Measurements from ENCODE around the gene IMP4. TPM values are rescaled to one million over a fixed set of nuclear protein-coding genes. Genes with fewer than 3 reads are reported as not detected.

IMP4 gene
- total and polyA plus RNA-seq, 2 of the 13 experiments (the other 11 are each of a cell fraction or from before 2014, with no cell fraction given), result 142 to 158 TPM

- TF ChIP-seq TFDP2 (CRISPR knock-in tag; IDR thresholded peaks at IDR 0.05) (0 out of 2 replicates have a peak, but pooled peaks have one; percentile 2), MXI1 (IDR thresholded peaks at IDR 0.05; ENCODE audit: borderline replicate concordance, low read depth, low read length) (peak; percentile 73; the same call in 1 of the 3 replicates), TEAD3 (CRISPR knock-in tag; optimal IDR thresholded peaks at IDR 0.05; ENCODE audit: borderline replicate concordance) (peak; percentile 56), ZBTB2 (CRISPR knock-in tag; IDR thresholded peaks at IDR 0.05; ENCODE audit: low read depth) (peak; percentile 6; the same call in 1 of the 2 replicates), ZSCAN20 (CRISPR knock-in tag; IDR thresholded peaks at IDR 0.05; ENCODE audit: borderline replicate concordance) (0 out of 2 replicates have a peak, but pooled peaks have one; percentile 73), HNRNPLL (IDR thresholded peaks at IDR 0.05; ENCODE audit: low read depth, low read length, poor library complexity, severe bottlenecking) (peak; percentile 68), GZF1 (CRISPR knock-in tag; IDR thresholded peaks at IDR 0.05) (no peak), LBX2 (CRISPR knock-in tag; IDR thresholded peaks at IDR 0.05; ENCODE audit: borderline replicate concordance) (peak; percentile 29; the same call in 1 of the 2 replicates), ZNF607 (CRISPR knock-in tag; IDR thresholded peaks at IDR 0.05; ENCODE audit: borderline replicate concordance) (0 out of 2 replicates have a peak, but pooled peaks have one; percentile 27), ZNF558 (CRISPR knock-in tag; IDR thresholded peaks at IDR 0.05; ENCODE audit: borderline replicate concordance) (peak; percentile 48; the same call in 1 of the 2 replicates), SAP130 (CRISPR knock-in tag; IDR thresholded peaks at IDR 0.05; ENCODE audit: low read depth) (peak; percentile 82), PRDM15 (CRISPR knock-in tag; IDR thresholded peaks at IDR 0.05) (peak; percentile 51; the same call in 1 of the 2 replicates), FOXA3 (CRISPR knock-in tag; IDR thresholded peaks at IDR 0.05) (peak; percentile 6; the same call in 1 of the 2 replicates), ETV5 (CRISPR knock-in tag; IDR thresholded peaks at IDR 0.05; ENCODE audit: borderline replicate concordance) (peak; percentile 34; the same call in 1 of the 2 replicates), YEATS4 (CRISPR knock-in tag; IDR thresholded peaks at IDR 0.05; ENCODE audit: borderline replicate concordance) (peak; percentile 65; the same call in 1 of the 2 replicates), AHDC1 (CRISPR knock-in tag; IDR thresholded peaks at IDR 0.05; ENCODE audit: borderline replicate concordance) (0 out of 2 replicates have a peak, but pooled peaks have one; percentile 15)
These were observed 621 bp upstream of the IMP4 start (continued) for GRCh38 chr2:130342020-130342532.
